A549 (cell line): Measurements from ENCODE around the gene SLC6A6. TPM values are rescaled to one million over a fixed set of nuclear protein-coding genes. Genes with fewer than 3 reads are reported as not detected.
A peak's percentile ranks its signal among the peaks of the same experiment; 100 is the strongest.

ENCODE experiments used
- ATAC-seq, 2 experiments: fragments of 200-7000 bp in 1 of 2; fragments of >200 bp in 1 of 2; cut with Nextera tagmentation in 1 of 2; cut with Tn5 transposase in 1 of 2; 3 replicates each; pipeline versions ENCODE4 v1.8.0 to v1.9.1; 2018 to 2020; ENCODE audit warnings: mild to moderate bottlenecking in 1 of 2, moderate library complexity in 1 of 2
- CTCF ChIA-PET: fragments of 300-600 bp; sonication (Branson Sonifier 250); formaldehyde crosslinking; extraction: SDS; loops from one replicate; lab custom pipeline; 2021; ENCODE audit warnings: antibody characterized with exemption, inconsistent platforms; lab: Yijun Ruan, JAX
- POLR2A ChIA-PET: fragments of 350-600 bp; formaldehyde crosslinking; extraction: SDS; loops from one replicate; lab custom pipeline; 2021; ENCODE audit warnings: antibody characterized with exemption, inconsistent platforms; lab: Yijun Ruan, JAX
- DNase-seq, 2 experiments: peaks; one replicate each; pipeline versions ENCODE4 v3.0.0 to v3.0.0-alpha.2; 2011 to 2016; ENCODE audit warnings: low read depth in 1 of 2, low spot score in 1 of 2
- FAIRE-seq: peaks from 2 replicates; lab custom pipeline; 2011; peaks lifted over from hg19 to GRCh38; lab: Jason Lieb, UNC
- H3K27ac ChIP-seq, 2 experiments: fragments of >200 bp; sonication (Bioruptor Twin); formaldehyde crosslinking; 3 replicates each; pipeline ENCODE4 v1.5.1; 2016 to 2017
- H3K4me1 ChIP-seq: fragments of >200 bp; sonication (Bioruptor Twin); formaldehyde crosslinking; 3 replicates; pipeline ENCODE4 v1.6.1; 2016
- H3K4me2 ChIP-seq: fragments of >200 bp; sonication (Bioruptor Twin); formaldehyde crosslinking; 3 replicates; pipeline ENCODE4 v1.6.1; 2016
- H3K4me3 ChIP-seq: fragments of >200 bp; sonication (Bioruptor Twin); formaldehyde crosslinking; 3 replicates; pipeline ENCODE4 v1.5.1; 2016
- H3K9me3 ChIP-seq: fragments of >200 bp; sonication (Bioruptor Twin); formaldehyde crosslinking; 3 replicates; pipeline ENCODE4 v1.6.1; 2016
- ATOH8 ChIP-seq: fragments of 250-450 bp; sonication (Bioruptor Pico); IDR thresholded peaks from 2 replicates; pipeline ENCODE4 v1.5.0; 2020; ENCODE audit warnings: low read depth, mild to moderate bottlenecking, moderate library complexity
- CBX2 ChIP-seq: fragments of 200-600 bp; sonication (generic); IDR thresholded peaks from 2 replicates; pipeline ENCODE4 v1.6.1; 2016; ENCODE audit warnings: low read depth, mild to moderate bottlenecking, borderline replicate concordance
- CEBPB ChIP-seq, 2 experiments: fragments of >200 bp in 1 of 2; sonication (Bioruptor Twin) in 1 of 2; formaldehyde crosslinking in 1 of 2; IDR thresholded peaks; 2 replicates each; pipeline ENCODE4 v1.6.1; 2012 to 2016
- CHD4 ChIP-seq: fragments of 200-600 bp; sonication (generic); IDR thresholded peaks from 2 replicates; pipeline ENCODE4 v1.6.1; 2016; ENCODE audit warnings: antibody characterized with exemption, mild to moderate bottlenecking, borderline replicate concordance
- CTCF ChIP-seq: fragments of >200 bp; sonication (Bioruptor Twin); formaldehyde crosslinking; IDR thresholded peaks from 3 replicates; pipeline ENCODE4 v1.5.1; 2016
- FOSB ChIP-seq: fragments of 250-450 bp; sonication (Bioruptor Pico); IDR thresholded peaks from 2 replicates; pipeline ENCODE4 v1.5.0; 2020; ENCODE audit warnings: mild to moderate bottlenecking, moderate library complexity
- GATA3 ChIP-seq: IDR thresholded peaks from 2 replicates; pipeline ENCODE4 v1.6.1; 2012; ENCODE audit warnings: borderline replicate concordance
- HEYL ChIP-seq: fragments of 250-450 bp; sonication (Bioruptor Pico); IDR thresholded peaks from 2 replicates; pipeline ENCODE4 v1.8.0; 2021; ENCODE audit warnings: mild to moderate bottlenecking, moderate library complexity
- HMGXB4 ChIP-seq: fragments of 250-450 bp; sonication (Bioruptor Pico); IDR thresholded peaks from 2 replicates; pipeline ENCODE4 v1.5.0; 2021; ENCODE audit warnings: mild to moderate bottlenecking, moderate library complexity, borderline replicate concordance
- JUN ChIP-seq, 2 experiments: fragments of >200 bp; sonication (Bioruptor Twin); formaldehyde crosslinking; IDR thresholded peaks; 2 replicates in 1 of 2; 3 replicates in 1 of 2; pipeline ENCODE4 v1.6.1; 2016 to 2017
- JUNB ChIP-seq: fragments of >200 bp; sonication (Bioruptor Twin); formaldehyde crosslinking; IDR thresholded peaks from 2 replicates; pipeline ENCODE4 v1.6.1; 2016
- KDM5A ChIP-seq: fragments of 200-600 bp; sonication (generic); IDR thresholded peaks from 2 replicates; pipeline ENCODE4 v1.6.1; 2016; ENCODE audit warnings: antibody characterized with exemption, mild to moderate bottlenecking
- NFE2L2 ChIP-seq: fragments of 150-350 bp; conservative IDR thresholded peaks from 2 replicates; pipeline ENCODE4 v1.6.1; 2014; ENCODE audit warnings: low read length
- POLR2A ChIP-seq: IDR thresholded peaks from 2 replicates; pipeline ENCODE4 v1.6.1; 2012; ENCODE audit warnings: mild to moderate bottlenecking, low read length
- RAD21 ChIP-seq, 2 experiments: fragments of >200 bp in 1 of 2; sonication (Bioruptor Twin) in 1 of 2; formaldehyde crosslinking in 1 of 2; IDR thresholded peaks in 1 of 2; conservative IDR thresholded peaks in 1 of 2; 2 replicates in 1 of 2; 3 replicates in 1 of 2; pipeline ENCODE4 v1.6.1; 2012 to 2018; ENCODE audit warnings: inconsistent platforms in 1 of 2
- RNF2 ChIP-seq: fragments of 200-600 bp; sonication (generic); IDR thresholded peaks from 2 replicates; pipeline ENCODE4 v1.6.1; 2016; ENCODE audit warnings: low read depth, mild to moderate bottlenecking, antibody characterized with exemption, moderate library complexity, borderline replicate concordance
- TFCP2L1 ChIP-seq: fragments of 250-450 bp; sonication (Bioruptor Pico); IDR thresholded peaks from 2 replicates; pipeline ENCODE4 v1.5.0; 2021; ENCODE audit warnings: mild to moderate bottlenecking
- TP53 ChIP-seq: fragments of 250-450 bp; sonication (Bioruptor Pico); IDR thresholded peaks from 2 replicates; pipeline ENCODE4 v1.5.0; 2021; ENCODE audit warnings: mild to moderate bottlenecking, moderate library complexity
- USF2 ChIP-seq: fragments of 450-650 bp; IDR thresholded peaks from 2 replicates; pipeline ENCODE4 v1.6.1; 2014; ENCODE audit warnings: antibody characterized with exemption
- ZC3H11A ChIP-seq: fragments of 450-650 bp; IDR thresholded peaks from 2 replicates; pipeline ENCODE4 v1.6.1; 2014; ENCODE audit warnings: antibody characterized with exemption, mild to moderate bottlenecking
- ZNF302 ChIP-seq: fragments of 250-450 bp; sonication (Bioruptor Pico); IDR thresholded peaks from 2 replicates; pipeline ENCODE4 v1.9.0; 2021; ENCODE audit warnings: inconsistent platforms, mild to moderate bottlenecking, moderate library complexity
- WGBS: methylation state at CpG from one replicate; pipeline ENCODE4 v1.1.6; 2017; ENCODE audit errors: missing lambda C conversion rate; 5-methylcytosine and 5-hydroxymethylcytosine counted together
- polyA plus RNA-seq, 4 experiments: library from polyadenylated mRNA; depleted of rRNA in 3 of 4; stranded (reverse); fragments of >200 nt; fragmentation: RNase III in 1 of 4; extraction: RNeasy Plus Mini Kit Qiagen cat#74134 plus additional on column Dnase treatment in 1 of 4; gene quantifications; 2 replicates in 3 of 4; 3 replicates in 1 of 4; pipeline ENCODE4 v1.2.3, GENCODE V29; 2011 to 2017

SLC6A6 gene
- polyA plus RNA-seq, 2 of the 4 experiments (the other 2 are of a cell fraction): 73.3 to 73.8 TPM

DNA sequence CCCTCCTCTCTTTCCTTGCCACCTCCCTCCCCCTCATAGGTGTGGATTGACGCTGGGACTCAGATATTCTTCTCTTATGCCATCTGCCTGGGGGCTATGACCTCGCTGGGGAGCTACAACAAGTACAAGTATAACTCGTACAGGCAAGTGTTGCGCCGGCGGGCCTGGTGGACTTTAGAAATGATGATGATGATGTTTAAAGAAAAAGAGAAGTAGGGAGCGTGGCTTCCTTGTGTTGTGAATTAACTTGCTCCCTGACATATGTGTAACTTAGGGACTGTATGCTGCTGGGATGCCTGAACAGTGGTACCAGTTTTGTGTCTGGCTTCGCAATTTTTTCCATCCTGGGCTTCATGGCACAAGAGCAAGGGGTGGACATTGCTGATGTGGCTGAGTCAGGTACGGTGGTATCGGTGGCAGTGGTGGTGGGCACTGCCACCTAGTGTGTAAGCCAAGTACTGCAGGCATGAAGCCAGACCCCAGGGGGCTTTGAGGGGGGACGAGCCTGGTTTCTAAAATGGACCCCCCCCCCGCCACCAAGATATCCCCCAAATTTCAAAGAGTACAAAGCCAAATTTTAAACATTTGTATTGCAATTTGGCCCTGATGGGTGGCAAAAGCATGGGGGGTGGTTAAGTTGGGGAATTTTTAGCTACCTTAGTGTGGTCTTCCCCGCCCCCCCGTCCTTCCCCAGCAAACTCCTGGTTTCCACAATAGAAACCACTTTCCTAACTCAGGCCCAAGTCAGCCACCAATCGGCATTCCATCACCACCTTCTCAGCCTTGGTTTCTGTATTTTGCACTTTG, 65.6 kb downstream of the SLC6A6 start (continued):
- TF ChIP-seq USF2: no peak
- TF ChIP-seq TFCP2L1 (CRISPR knock-in tag): no peak
- TF ChIP-seq GATA3: no peak
- no peak for TF ChIP-seq HEYL (CRISPR knock-in tag)
- TF ChIP-seq RAD21 (conservative IDR thresholded peaks at IDR 0.05 in 1 of 2, IDR thresholded peaks at IDR 0.05 in 1 of 2): peak; percentile 85 to 88
- TF ChIP-seq, all 56 proteins: peak for 5

DNA sequence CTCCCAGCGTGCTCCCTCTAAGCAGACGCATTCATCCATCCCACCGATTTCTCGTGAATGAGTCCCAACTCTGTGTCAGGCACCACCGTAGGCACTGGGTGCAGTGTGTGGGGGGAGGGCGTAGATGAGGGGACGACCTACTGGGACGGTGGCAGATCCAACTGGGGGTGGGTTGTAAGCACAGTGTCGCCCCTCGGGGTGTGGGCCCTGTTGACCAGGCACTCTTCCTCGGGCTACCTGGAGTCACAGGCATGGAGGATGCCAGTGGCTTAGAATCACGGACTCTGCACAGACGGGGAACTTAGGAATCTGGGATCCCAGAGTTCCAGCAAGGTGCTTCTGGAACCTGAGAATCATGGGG, 66.2 kb downstream of the SLC6A6 start:
- Histone ChIP-seq H3K4me3 (no peak overlapping the region), H3K9me3 (no peaks in the 10 kb centered on the region), H3K27ac (no peak overlapping the region), H3K4me2 (no peak overlapping the region)
- WGBS: 92% methylated on average over 13 of the region's 13 CpGs
- POLR2A ChIA-PET: no interaction called here
- DNase-seq: no peak
- no peak for FAIRE-seq
- no peak for ATAC-seq
- TF ChIP-seq HMGXB4: no peak
- TF ChIP-seq CBX2: no peak
- TF ChIP-seq TP53 (CRISPR knock-in tag): no peak
- TF ChIP-seq JUN (IDR thresholded peaks at IDR 0.05): no peak
- TF ChIP-seq CHD4: no peak
- no peak for TF ChIP-seq POLR2A
- no peak for TF ChIP-seq FOSB
- TF ChIP-seq ZC3H11A: no peak
- no peak for TF ChIP-seq RNF2
- TF ChIP-seq CTCF: no peak
- no peak for TF ChIP-seq ATOH8 (CRISPR knock-in tag)
- no peak for TF ChIP-seq NFE2L2
- no peak for TF ChIP-seq JUNB
- TF ChIP-seq, all 56 proteins: peak for 0
- CTCF ChIA-PET: interaction anchor here (0.7 to 4.5 kb wide), 63 partner anchors 9 to 1208 kb away, joined by 3 to 101 read pairs (median 4); partner anchors contain the start of gene SLC6A6
- H3K4me1 ChIP-seq: peaks cover 29% of the 10 kb centered on the region

DNA sequence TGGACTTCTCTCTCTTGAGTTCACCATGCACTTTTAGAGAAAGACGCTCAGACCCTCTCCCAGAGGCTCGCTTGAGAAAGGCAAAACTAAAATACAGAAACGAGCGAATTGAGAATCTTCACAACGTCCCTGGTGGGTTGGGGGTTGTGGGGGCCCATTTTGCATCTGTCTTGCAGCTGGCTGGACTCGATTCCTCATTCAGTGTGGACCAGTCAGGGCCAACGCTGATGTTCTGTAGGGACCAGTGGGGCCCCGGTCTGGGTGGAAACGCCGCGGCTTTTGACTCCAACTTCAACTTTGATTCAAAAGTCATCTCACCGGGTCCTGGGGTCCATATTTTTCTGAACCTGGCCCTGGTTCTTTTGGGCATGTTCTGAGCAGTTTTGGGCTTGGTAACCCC, 68.1 kb downstream of the SLC6A6 start:
- Histone ChIP-seq H3K4me3 (no peak overlapping the region), H3K4me2 (no peak overlapping the region), H3K4me1 (peaks cover 29% of the 10 kb centered on the region), H3K27ac (no peak overlapping the region), H3K9me3 (no peaks in the 10 kb centered on the region)
- POLR2A ChIA-PET: interaction anchor here (0.7 kb wide), 1 partner anchor 229 kb away, joined by 6 read pairs; no protein-coding TSS in a partner anchor
- CTCF ChIA-PET: interaction anchor here (0.6 to 4.4 kb wide), 7 partner anchors 10 to 1345 kb away, joined by 3 to 19 read pairs (median 3); no protein-coding TSS in a partner anchor
- TF ChIP-seq POLR2A: no peak
- TF ChIP-seq KDM5A: no peak
- TF ChIP-seq JUNB: no peak
- TF ChIP-seq CEBPB (IDR thresholded peaks at IDR 0.05): no peak
- TF ChIP-seq ZNF302: no peak
- FAIRE-seq: no peak
- ATAC-seq: no peak
- WGBS: 93% methylated on average over 12 of the region's 12 CpGs
- DNase-seq: no peak
